Activated T-cell treated with anti-CD3 and anti-CD28 coated beads, Interleukin-2, amount 50 U/mL, for 72 hours (primary cell): ENCODE measurements around the gene RORC. TPM values are rescaled to one million over a fixed set of nuclear protein-coding genes. Genes with fewer than 3 reads are reported as not detected.

Experiments
- ATAC-seq, 2 donors: fragments of 150-1000 bp; cut with Tn5 transposase; replicated peaks in 1 of 2; 2 replicates each; pipeline ENCODE4 v1.10.0; 2021; ENCODE audit warnings: moderate library complexity in 2 of 2, mild to moderate bottlenecking in 1 of 2
- DNase-seq, 2 donors: peaks; one replicate each; pipeline ENCODE4 v3.0.0; 2021 to 2022; ENCODE audit warnings: mixed read lengths in 1 of 2
- H3K27ac Mint-ChIP-seq: one replicate; pipeline ENCODE4 v1.8.0; 2022; ENCODE audit warnings: mild to moderate bottlenecking, moderate library complexity, mixed read lengths
- H3K27me3 Mint-ChIP-seq: one replicate; pipeline ENCODE4 v1.8.0; 2022; ENCODE audit warnings: low read depth, mixed read lengths
- H3K36me3 Mint-ChIP-seq, 2 donors: one replicate each; pipeline ENCODE4 v1.8.0; 2022; ENCODE audit warnings: mixed read lengths in 2 of 2, mild to moderate bottlenecking in 1 of 2; ENCODE audit not compliant: insufficient read depth in 2 of 2
- H3K4me1 Mint-ChIP-seq: one replicate; pipeline ENCODE4 v1.8.0; 2022; ENCODE audit warnings: low read depth, mixed read lengths
- H3K4me3 Mint-ChIP-seq, 2 donors: one replicate each; pipeline ENCODE4 v1.8.0; 2022; ENCODE audit warnings: mild to moderate bottlenecking in 2 of 2, mixed read lengths in 2 of 2, moderate library complexity in 2 of 2
- H3K9me3 Mint-ChIP-seq, 2 donors: one replicate each; pipeline ENCODE4 v1.8.0; 2022; ENCODE audit warnings: mixed read lengths in 2 of 2
- total RNA-seq, 2 donors: library from RNA; stranded (reverse); gene quantifications; one replicate each; pipeline ENCODE4 v1.2.3, GENCODE V29; 2022

RORC gene
- total RNA-seq, 2 donors from 2014 or later: 1.8 to 10.3 TPM

DNA sequence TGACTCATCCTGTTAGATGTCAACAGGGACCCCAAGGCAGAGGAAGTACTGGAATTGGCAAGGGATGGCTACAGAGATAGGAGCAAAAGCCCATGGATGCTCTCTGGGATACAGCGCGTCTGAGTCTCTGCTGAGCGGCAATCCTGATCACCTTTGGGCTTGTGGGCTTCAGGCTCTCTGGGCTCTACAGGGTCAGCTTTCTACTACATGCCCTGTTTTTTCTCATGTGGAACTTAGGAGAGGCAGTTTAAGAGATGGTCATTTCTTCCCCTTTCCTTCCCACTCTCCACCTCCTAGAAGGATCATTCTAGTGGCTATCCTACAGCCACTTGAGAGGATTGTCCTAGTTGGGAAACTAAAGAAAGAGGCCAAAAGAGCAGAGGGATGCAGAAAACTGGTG is 27.7 kb downstream of the RORC start:
- Mint-ChIP-seq H3K27ac (no peak overlapping the region), H3K4me3 (no peak overlapping the region), H3K36me3 (no peaks in the 10 kb centered on the region), H3K27me3 (peaks cover 6% of the 10 kb centered on the region), H3K9me3 (no peaks in the 10 kb centered on the region), H3K4me1 (peaks cover 7% of the 10 kb centered on the region)
- ATAC-seq (no peak), DNase-seq (no peak)

DNA sequence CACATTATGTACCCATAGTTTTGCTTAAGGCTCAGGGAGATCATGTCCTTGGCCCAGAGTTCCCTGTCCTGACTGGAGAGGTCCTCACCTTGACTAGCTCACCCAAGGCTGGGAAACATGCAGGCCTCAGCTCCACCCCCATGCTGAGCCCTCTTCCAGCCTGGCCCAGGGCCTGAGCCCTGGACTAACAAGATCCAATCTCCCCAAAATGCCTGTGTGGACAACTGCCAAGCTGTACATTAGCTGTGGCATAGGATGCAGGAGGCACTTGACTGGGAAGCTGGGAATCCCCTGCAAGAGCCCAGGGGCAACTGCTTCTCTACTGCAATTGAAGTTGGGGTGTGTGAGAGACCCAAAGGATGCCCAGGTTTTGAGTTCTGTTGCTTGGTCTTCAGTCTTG is 28.4 kb downstream of the RORC start:
- H3K4me3 Mint-ChIP-seq: no peak overlapping the region
- H3K4me1 Mint-ChIP-seq: peaks cover 7% of the 10 kb centered on the region
- no peaks in the 10 kb centered on the region for H3K9me3 Mint-ChIP-seq
- H3K36me3 Mint-ChIP-seq: no peaks in the 10 kb centered on the region
- no peak for ATAC-seq
- H3K27ac Mint-ChIP-seq: no peak overlapping the region
- DNase-seq: no peak
- peaks cover 6% of the 10 kb centered on the region for H3K27me3 Mint-ChIP-seq

DNA sequence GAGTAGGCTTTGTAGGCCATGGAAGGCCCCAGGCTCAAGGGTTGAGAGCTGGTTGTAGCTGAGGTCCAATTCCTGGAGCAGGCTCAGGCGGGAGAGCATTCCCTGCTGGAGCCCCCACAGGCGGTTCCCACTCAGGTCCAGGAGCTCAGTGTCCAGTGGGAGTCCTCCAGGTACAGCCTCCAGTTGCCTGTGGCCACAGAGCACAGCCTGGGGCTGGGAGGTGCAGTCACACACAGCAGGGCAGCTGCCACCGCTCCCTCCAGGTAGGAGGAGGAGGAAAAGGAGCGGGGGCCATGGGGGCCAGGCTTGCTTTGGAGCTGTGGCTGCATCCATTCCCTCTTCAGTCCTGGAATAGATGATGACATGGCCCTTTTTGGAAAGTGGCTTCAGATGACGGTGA is 29.2 kb downstream of the RORC start:
- H3K27ac Mint-ChIP-seq: no peak overlapping the region
- H3K4me1 Mint-ChIP-seq: peaks cover 7% of the 10 kb centered on the region
- H3K36me3 Mint-ChIP-seq: no peaks in the 10 kb centered on the region
- no peak overlapping the region for H3K4me3 Mint-ChIP-seq
- ATAC-seq (no peak), DNase-seq (no peak)
- no peaks in the 10 kb centered on the region for H3K9me3 Mint-ChIP-seq
- peaks cover 6% of the 10 kb centered on the region for H3K27me3 Mint-ChIP-seq

DNA sequence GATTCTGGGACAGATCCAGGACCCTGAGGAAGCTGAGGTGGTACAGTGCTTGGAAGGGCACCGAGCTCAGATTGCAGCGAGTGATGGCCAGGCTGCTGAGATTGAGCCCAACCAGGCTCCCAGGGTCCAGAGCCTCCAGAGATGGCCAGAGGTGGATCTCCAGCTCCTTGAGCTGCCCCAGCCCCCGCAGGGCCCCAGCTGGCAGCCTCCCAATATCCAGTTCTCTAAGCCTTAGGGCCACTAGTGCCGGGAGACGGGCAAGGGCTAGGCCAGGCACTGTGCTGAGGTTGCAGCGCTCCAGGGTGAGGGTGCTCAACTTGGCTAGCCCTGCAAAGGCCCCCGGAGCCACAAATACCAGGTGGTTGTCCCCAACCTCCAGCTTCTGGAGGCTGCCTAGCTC is 29.8 kb downstream of the RORC start:
- H3K27ac Mint-ChIP-seq: no peak overlapping the region
- H3K4me1 Mint-ChIP-seq: peaks cover 7% of the 10 kb centered on the region
- no peak overlapping the region for H3K4me3 Mint-ChIP-seq
- peaks cover 6% of the 10 kb centered on the region for H3K27me3 Mint-ChIP-seq
- DNase-seq: no peak
- H3K9me3 Mint-ChIP-seq: no peaks in the 10 kb centered on the region
- no peaks in the 10 kb centered on the region for H3K36me3 Mint-ChIP-seq
- ATAC-seq: no peak

DNA sequence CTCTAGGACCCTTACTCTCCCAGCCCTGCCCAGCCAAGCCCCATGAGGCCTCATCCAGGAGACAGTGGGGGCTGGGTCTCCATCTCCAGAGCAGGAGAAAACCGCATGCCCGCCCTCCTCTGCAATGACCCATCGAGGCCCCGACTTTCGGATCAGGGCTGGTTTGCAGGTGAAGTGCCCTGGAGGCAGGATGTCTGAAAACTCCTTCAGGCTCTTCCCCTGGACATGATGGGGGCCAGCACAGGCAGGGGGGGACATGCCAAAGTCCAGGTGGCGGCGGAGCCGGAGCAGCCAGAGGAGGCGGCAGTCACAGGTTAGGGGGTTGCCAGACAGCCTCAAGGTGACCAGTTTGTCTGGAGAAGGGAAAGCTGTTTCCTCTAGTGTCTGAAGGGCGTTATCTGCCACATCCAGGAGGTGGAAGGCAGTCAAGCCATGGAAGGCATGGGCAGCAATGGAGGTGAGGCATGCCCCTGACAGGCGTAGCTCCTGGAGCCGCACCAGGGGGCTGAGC is 30.2 kb downstream of the RORC start:
- H3K4me1 Mint-ChIP-seq: peaks cover 7% of the 10 kb centered on the region
- H3K9me3 Mint-ChIP-seq: no peaks in the 10 kb centered on the region
- H3K27me3 Mint-ChIP-seq: peaks cover 6% of the 10 kb centered on the region
- H3K36me3 Mint-ChIP-seq: no peaks in the 10 kb centered on the region
- DNase-seq: no peak
- no peak overlapping the region for H3K27ac Mint-ChIP-seq
- no peak overlapping the region for H3K4me3 Mint-ChIP-seq
- ATAC-seq: no peak

DNA sequence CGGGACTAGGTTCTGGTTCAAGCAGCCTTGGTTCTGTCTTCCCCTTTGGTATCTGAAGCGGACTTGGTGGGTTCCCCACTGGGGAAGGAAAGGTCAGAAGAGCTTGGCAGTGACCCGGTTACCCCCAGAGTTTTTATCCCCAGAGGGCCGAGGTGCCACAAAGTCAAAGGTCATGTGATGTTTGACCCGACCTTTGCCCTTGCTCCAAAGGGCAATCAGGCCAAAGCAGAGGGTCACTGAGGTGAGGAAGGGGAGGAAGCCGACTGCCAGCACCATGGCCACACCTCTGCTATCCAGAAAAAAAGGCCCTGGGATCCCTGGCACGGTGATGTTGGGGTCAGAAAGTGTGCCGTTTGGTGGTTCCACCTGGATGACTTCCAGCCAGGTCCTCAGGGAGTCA is 30.8 kb downstream of the RORC start:
- DNase-seq: no peak
- Mint-ChIP-seq H3K27me3 (peaks cover 6% of the 10 kb centered on the region), H3K4me1 (peaks cover 7% of the 10 kb centered on the region), H3K27ac (no peak overlapping the region), H3K36me3 (no peaks in the 10 kb centered on the region), H3K9me3 (no peaks in the 10 kb centered on the region), H3K4me3 (no peak overlapping the region)
- ATAC-seq: no peak

DNA sequence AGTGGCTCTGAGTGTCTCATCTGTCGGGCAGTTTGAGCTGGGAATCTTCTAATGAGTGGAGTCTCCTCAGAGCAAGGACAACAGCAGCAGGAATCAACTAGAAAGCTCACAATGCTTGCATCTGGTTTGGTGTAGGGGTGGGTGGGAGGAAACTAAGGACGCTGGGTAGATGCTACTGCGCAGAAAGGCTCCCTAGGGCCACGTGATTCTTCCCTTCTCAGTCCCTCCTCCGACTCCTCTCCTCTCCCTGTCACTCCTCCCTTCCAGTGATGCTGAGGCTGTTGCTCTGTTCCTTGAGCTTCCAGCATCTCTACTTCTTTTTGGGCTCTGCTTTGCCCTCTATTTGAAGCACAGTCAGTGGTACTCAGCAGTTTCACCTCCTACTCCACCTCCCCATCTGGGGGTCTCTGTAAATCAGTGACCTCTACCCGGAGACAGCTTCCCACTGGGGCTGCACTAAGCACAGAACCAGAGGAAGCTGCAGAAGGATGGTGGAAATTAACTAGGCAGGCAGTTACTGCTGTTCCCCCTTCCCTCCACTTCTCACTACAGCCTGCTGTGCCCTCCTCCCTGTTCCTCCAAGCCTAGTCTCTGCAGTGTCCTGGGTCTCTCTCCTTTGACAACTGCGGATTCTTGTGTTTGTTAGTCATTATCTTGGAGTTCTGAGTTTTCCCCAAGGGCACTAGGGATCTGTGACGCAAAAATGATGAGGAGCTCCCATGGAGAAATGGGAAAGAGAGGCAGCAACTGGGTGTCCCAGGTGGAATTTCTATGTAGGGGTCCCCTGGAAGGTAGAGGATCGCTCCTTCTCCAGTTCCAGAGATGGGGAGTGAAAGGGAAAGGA is 32.2 kb downstream of the RORC start:
- peaks cover 6% of the 10 kb centered on the region for H3K27me3 Mint-ChIP-seq
- no peaks in the 10 kb centered on the region for H3K9me3 Mint-ChIP-seq
- peaks cover 7% of the 10 kb centered on the region for H3K4me1 Mint-ChIP-seq
- DNase-seq (no peak), ATAC-seq (no peak)
- H3K27ac Mint-ChIP-seq: no peak overlapping the region
- no peak overlapping the region for H3K4me3 Mint-ChIP-seq
- H3K36me3 Mint-ChIP-seq: no peaks in the 10 kb centered on the region

DNA sequence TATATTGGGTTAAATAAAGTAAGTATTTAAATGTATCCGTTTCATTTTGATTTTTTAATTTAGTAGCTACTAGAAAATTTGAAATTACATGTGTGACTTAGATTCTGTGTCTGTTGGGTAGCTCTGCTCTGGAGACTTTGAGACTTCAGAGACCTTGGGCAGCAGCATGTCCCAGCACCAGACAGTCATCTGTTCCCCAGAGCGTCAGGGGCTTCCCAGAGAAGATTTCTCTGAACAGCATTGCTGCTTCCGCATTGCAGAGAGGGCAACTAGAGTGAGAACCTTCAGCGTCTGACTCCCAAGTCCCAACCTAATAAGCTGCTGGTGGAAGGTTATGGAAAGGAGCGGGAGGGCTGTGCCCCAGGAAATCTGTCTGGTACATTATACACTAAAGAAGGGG is 33.0 kb downstream of the RORC start:
- Mint-ChIP-seq H3K36me3 (no peaks in the 10 kb centered on the region), H3K9me3 (no peaks in the 10 kb centered on the region), H3K4me3 (peak overlapping the region in 1 of 2 donors; percentile 5), H3K27ac (no peak overlapping the region), H3K4me1 (peaks cover 7% of the 10 kb centered on the region), H3K27me3 (peaks cover 6% of the 10 kb centered on the region)
- ATAC-seq (no peak), DNase-seq (no peak)

DNA sequence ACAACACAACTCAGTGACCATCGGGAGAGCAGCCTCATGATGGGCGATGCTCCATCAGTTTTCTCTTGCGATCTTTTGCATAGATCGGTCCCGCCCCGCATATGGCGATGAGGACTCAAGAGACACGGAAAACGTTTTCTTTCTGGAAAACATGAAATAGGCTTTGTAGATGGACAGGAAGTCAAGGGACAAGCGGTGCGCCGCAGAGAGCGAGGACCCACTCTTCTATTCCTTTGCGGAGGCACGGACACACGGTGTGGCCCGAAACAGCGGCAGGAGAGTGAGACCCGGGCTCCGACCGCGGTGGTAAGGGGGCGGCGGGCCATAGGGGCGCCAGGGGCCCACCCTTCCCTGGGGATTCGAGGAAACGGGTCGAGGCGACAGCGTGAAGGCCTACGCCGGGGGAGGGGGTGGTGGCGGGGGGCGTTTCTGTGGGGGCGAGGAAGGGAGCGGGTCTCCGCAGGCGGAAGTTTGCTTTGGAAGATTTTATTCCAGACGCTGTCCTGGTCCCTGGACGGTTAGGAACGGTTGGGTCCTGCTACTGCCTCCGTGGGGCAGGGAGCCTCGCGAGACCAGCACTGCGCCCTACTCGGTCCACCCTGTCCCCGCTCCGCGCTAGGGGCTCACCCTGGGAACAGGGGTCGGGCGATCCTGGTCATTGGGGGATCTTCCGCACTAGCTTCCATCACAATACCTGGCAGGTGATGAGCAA is 40.5 kb downstream of the RORC start:
- Mint-ChIP-seq H3K4me1 (peaks cover 36% of the 10 kb centered on the region), H3K27me3 (no peaks in the 10 kb centered on the region), H3K9me3 (no peaks in the 10 kb centered on the region), H3K36me3 (peaks cover 3 to 4% of the 10 kb centered on the region in 2 donors), H3K4me3 (peak overlapping the region; percentile 96 to 97), H3K27ac (peak overlapping the region; percentile 80)
- peak in 1 of 2 donors; percentile 10 for ATAC-seq
- DNase-seq: peak; percentile 18 to 32

DNA sequence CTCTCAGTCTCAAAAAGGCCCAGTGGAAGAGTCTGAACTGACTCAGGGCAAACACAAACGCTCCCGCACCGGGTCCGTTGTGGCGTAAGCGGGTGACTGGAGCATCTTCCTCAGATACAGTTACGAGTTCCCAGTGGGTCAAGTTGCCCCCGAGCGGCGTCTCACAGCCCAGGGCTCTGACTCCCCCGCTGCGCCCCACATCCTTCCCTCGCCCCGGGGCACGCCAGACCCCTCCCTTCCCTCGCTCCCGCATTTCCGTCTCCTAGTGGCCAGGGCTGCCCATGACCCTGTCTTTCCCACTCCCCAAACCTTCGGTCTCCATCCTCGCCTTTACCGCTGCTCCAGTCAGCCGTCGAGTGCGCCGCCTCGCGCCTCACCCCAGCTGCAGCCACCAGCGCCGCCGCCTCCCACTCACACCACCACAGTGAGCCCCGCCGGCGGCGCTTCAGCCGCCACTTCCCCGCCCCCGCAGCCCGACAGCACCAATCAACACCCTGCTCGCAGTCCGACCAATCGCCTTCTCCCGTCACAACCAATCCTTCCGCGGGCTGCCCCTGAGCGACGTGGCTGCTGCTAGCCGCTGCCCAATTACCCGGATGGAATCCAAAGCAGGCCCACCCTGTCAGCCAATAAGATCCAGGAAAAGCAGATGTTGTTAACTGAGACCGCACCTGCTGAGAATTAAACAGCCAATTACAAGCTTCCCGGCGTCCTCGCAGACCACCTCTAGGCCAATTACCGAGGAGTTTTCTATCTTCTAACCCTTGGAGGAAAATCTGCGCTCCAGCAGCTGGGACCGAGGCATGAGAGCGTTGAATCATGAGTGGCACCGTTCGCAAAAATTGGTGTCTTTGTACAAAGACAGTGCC is 41.3 kb downstream of the RORC start, which contains the start of gene TDRKH:
Gene TDRKH, minus strand, starts transcription at position 430 of the 869 bp plus-strand sequence. CDS start 7,478 bp downstream, outside the sequence.
- Mint-ChIP-seq H3K4me3 (peak within 1 kb of the TSS; percentile 96 to 97), H3K27ac (peak within 1 kb of the TSS; percentile 80), H3K27me3 (no peaks in the 10 kb centered on the region), H3K9me3 (no peaks in the 10 kb centered on the region), H3K36me3 (peaks cover 3 to 4% of the 10 kb centered on the region in 2 donors), H3K4me1 (peaks cover 36% of the 10 kb centered on the region)
- DNase-seq (peak; percentile 99 to 100), ATAC-seq (peak; percentile 96 to 97)

DNA sequence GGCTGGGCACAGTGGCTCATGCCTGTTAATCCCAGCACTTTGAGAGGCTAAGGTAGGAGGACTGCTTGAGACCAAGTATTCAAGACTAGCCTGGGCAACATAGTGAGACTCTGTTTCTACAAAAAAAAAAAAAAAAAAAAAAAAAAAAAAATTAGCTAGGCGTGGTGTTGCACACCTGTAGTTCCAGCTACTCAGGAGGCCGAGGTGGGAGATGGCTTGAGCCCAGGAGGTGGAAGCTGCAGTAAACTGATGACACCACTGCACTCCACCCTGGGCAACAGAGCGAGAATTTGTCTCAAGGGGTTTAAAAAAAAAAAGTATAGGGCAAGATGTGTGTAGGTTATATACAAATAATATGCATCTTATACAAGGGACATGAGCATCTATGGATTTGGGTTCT is 43.9 kb downstream of the RORC start:
- H3K27me3 Mint-ChIP-seq: no peaks in the 10 kb centered on the region
- ATAC-seq (no peak), DNase-seq (no peak)
- no peak overlapping the region for H3K4me3 Mint-ChIP-seq
- no peak overlapping the region for H3K27ac Mint-ChIP-seq
- H3K9me3 Mint-ChIP-seq: no peaks in the 10 kb centered on the region
- peaks cover 3 to 4% of the 10 kb centered on the region in 2 donors for H3K36me3 Mint-ChIP-seq
- peaks cover 36% of the 10 kb centered on the region for H3K4me1 Mint-ChIP-seq

DNA sequence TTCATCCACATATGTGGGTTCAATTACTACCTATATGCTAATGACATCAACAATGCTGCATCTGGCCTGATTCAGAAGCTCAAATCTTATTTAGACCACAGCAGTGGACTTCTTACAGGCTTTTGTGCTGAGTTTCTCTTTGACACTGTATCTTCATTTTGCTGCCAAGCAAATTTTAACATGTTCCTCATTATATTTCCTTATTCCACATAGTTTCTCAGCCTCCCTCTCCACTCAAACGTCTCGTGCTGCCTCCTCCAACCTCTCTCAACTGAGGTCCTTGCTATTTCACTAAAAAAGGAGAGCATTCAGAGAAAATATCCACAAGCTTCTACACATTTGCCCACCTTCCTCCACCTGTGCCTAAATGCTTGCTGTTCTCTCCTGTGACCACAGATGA is 47.8 kb downstream of the RORC start:
- H3K9me3 Mint-ChIP-seq: no peaks in the 10 kb centered on the region
- H3K4me1 Mint-ChIP-seq: peaks cover 3% of the 10 kb centered on the region
- H3K27me3 Mint-ChIP-seq: no peaks in the 10 kb centered on the region
- H3K4me3 Mint-ChIP-seq: no peak overlapping the region
- H3K36me3 Mint-ChIP-seq: peaks cover 3 to 5% of the 10 kb centered on the region in 2 donors
- no peak for DNase-seq
- no peak overlapping the region for H3K27ac Mint-ChIP-seq
- ATAC-seq: no peak
